IMR-90 (cell line): ENCODE measurements around the gene DCTD. TPM values are rescaled to one million over a fixed set of nuclear protein-coding genes. Genes with fewer than 3 reads are reported as not detected.

Experiments used
- ATAC-seq: fragments of 200-7000 bp; cut with Tn5 transposase; 2 replicates; pipeline ENCODE4 v1.9.1; 2020; ENCODE audit warnings: low read depth, mild to moderate bottlenecking, moderate library complexity
- BruUV-seq: library from RNA; stranded (reverse); fragments of 400-500 nt; replicated peaks from 2 replicates; lab custom pipeline; 2021; lab: Mats Ljungman, UMichigan
- CTCF ChIA-PET: fragments of 300-600 bp; formaldehyde crosslinking; extraction: SDS; loops from one replicate; lab custom pipeline; 2021; ENCODE audit warnings: antibody characterized with exemption; lab: Yijun Ruan, JAX
- POLR2A ChIA-PET: fragments of 300-600 bp; sonication (Branson Sonifier 250); formaldehyde crosslinking; loops from one replicate; lab custom pipeline; 2022; ENCODE audit warnings: antibody characterized with exemption; ENCODE audit not compliant: unreplicated experiment; lab: Charles Lee
- DNase-seq: peaks from one replicate; pipeline ENCODE4 v3.0.0; 2013
- H2AFZ ChIP-seq: replicated peaks from 2 replicates; pipeline ENCODE3; 2013; ENCODE audit warnings: low read length, mild to moderate bottlenecking; ENCODE audit not compliant: poor library complexity
- H2AK5ac ChIP-seq: 2 replicates; pipeline ENCODE4 v1.6.1; 2013; ENCODE audit warnings: low read depth, low read length, inconsistent platforms
- H2AK9ac ChIP-seq: replicated peaks from 2 replicates; pipeline ENCODE3; 2013; ENCODE audit warnings: mild to moderate bottlenecking, low read depth, low read length, moderate library complexity; ENCODE audit not compliant: poor library complexity
- H2BK120ac ChIP-seq: 2 replicates; pipeline ENCODE4 v1.6.1; 2013; ENCODE audit warnings: low read depth, low read length, inconsistent platforms
- H2BK15ac ChIP-seq: 3 replicates; pipeline ENCODE4 v1.6.1; 2013; ENCODE audit warnings: low read depth, low read length, inconsistent platforms
- H2BK20ac ChIP-seq: 2 replicates; pipeline ENCODE4 v1.6.1; 2013; ENCODE audit warnings: low read depth, mild to moderate bottlenecking, inconsistent platforms, low read length, moderate library complexity
- H2BK5ac ChIP-seq: 2 replicates; pipeline ENCODE4 v1.6.1; 2013; ENCODE audit warnings: mild to moderate bottlenecking, low read depth, low read length, inconsistent platforms; ENCODE audit not compliant: poor library complexity, severe bottlenecking
- H3K14ac ChIP-seq: replicated peaks from 2 replicates; pipeline ENCODE4 v1.6.1; 2013; ENCODE audit warnings: low read depth, low read length, inconsistent platforms
- H3K18ac ChIP-seq: 2 replicates; pipeline ENCODE4 v1.6.1; 2013; ENCODE audit warnings: low read depth, low read length, control low read depth
- H3K23ac ChIP-seq: 2 replicates; pipeline ENCODE4 v1.6.1; 2013; ENCODE audit warnings: low read depth, low read length, inconsistent platforms
- H3K27ac ChIP-seq: 2 replicates; pipeline ENCODE4 v1.5.1; 2013; ENCODE audit warnings: mild to moderate bottlenecking, control low read depth, low read length; ENCODE audit not compliant: insufficient read depth
- H3K27me3 ChIP-seq: 2 replicates; pipeline ENCODE4 v1.6.1; 2013; ENCODE audit warnings: low read length; ENCODE audit not compliant: control insufficient read depth, insufficient read depth
- H3K36me3 ChIP-seq: 2 replicates; pipeline ENCODE4 v1.6.1; 2013; ENCODE audit warnings: low read length, mixed read lengths; ENCODE audit not compliant: control insufficient read depth, insufficient read depth
- H3K4ac ChIP-seq: 2 replicates; pipeline ENCODE4 v1.6.1; 2013; ENCODE audit warnings: low read depth, low read length, inconsistent platforms
- H3K4me1 ChIP-seq: 2 replicates; pipeline ENCODE4 v1.6.1; 2013; ENCODE audit warnings: low read length, mixed read lengths; ENCODE audit not compliant: control insufficient read depth, insufficient read depth
- H3K4me2 ChIP-seq: 2 replicates; pipeline ENCODE4 v1.6.1; 2013; ENCODE audit warnings: low read depth, mild to moderate bottlenecking, control low read depth, low read length, moderate library complexity
- H3K4me3 ChIP-seq: 2 replicates; pipeline ENCODE4 v1.5.1; 2013; ENCODE audit warnings: low read depth, mild to moderate bottlenecking, control low read depth, low read length, moderate library complexity; ENCODE audit not compliant: insufficient read depth
- H3K56ac ChIP-seq: 2 replicates; pipeline ENCODE4 v1.6.1; 2013; ENCODE audit warnings: low read length, inconsistent platforms; ENCODE audit not compliant: insufficient read depth; ENCODE audit errors: extremely low read depth
- H3K79me1 ChIP-seq, 2 experiments: 2 replicates each; pipeline ENCODE4 v1.6.1; 2013; ENCODE audit warnings: low read length in 2 of 2, inconsistent platforms in 1 of 2, low read depth in 1 of 2
- H3K9ac ChIP-seq: 2 replicates; pipeline ENCODE4 v1.6.1; 2013; ENCODE audit warnings: low read depth, low read length, control low read depth
- H3K9me1 ChIP-seq: 2 replicates; pipeline ENCODE4 v1.6.1; 2013; ENCODE audit warnings: low read length, inconsistent platforms; ENCODE audit not compliant: insufficient read depth
- H3K9me3 ChIP-seq: 2 replicates; pipeline ENCODE4 v1.6.1; 2013; ENCODE audit warnings: low read length; ENCODE audit not compliant: control insufficient read depth, insufficient read depth
- H4K20me1 ChIP-seq: 2 replicates; pipeline ENCODE4 v1.6.1; 2013; ENCODE audit warnings: low read length, inconsistent platforms; ENCODE audit not compliant: insufficient read depth
- H4K5ac ChIP-seq: 2 replicates; pipeline ENCODE4 v1.6.1; 2013; ENCODE audit warnings: mild to moderate bottlenecking, low read depth, low read length, control low read depth
- H4K8ac ChIP-seq, 2 experiments: 2 replicates each; pipeline ENCODE4 v1.6.1; 2013; ENCODE audit warnings: low read depth in 2 of 2, low read length in 2 of 2, control low read depth in 1 of 2, inconsistent platforms in 1 of 2
- H4K91ac ChIP-seq: 2 replicates; pipeline ENCODE4 v1.6.1; 2013; ENCODE audit warnings: low read depth, low read length, inconsistent platforms; ENCODE audit not compliant: insufficient read depth
- BHLHE40 ChIP-seq: fragments of 150-350 bp; IDR thresholded peaks from 2 replicates; pipeline ENCODE4 v1.6.1; 2016; ENCODE audit warnings: mild to moderate bottlenecking, low read depth, low read length
- CEBPB ChIP-seq: IDR thresholded peaks from 2 replicates; pipeline ENCODE4 v1.6.1; 2012; ENCODE audit warnings: low read depth, low read length, improper control_type of control experiment
- CHD1 ChIP-seq: IDR thresholded peaks from 2 replicates; pipeline ENCODE4 v1.6.1; 2012; ENCODE audit warnings: low read depth, low read length, improper control_type of control experiment
- FOS ChIP-seq: fragments of 150-350 bp; IDR thresholded peaks from 2 replicates; pipeline ENCODE4 v1.6.1; 2016; ENCODE audit warnings: low read depth, low read length
- MAFK ChIP-seq: IDR thresholded peaks from 2 replicates; pipeline ENCODE4 v1.6.1; 2012; ENCODE audit warnings: low read depth, low read length, improper control_type of control experiment
- MAZ ChIP-seq: IDR thresholded peaks from 2 replicates; pipeline ENCODE4 v1.6.1; 2012; ENCODE audit warnings: low read depth, mild to moderate bottlenecking, low read length, improper control_type of control experiment, moderate library complexity, borderline replicate concordance
- MXI1 ChIP-seq: IDR thresholded peaks from 2 replicates; pipeline ENCODE4 v1.6.1; 2012; ENCODE audit warnings: low read depth, mild to moderate bottlenecking, low read length, moderate library complexity, borderline replicate concordance
- NFE2L2 ChIP-seq: fragments of 150-350 bp; IDR thresholded peaks from 2 replicates; pipeline ENCODE4 v1.6.1; 2016; ENCODE audit warnings: low read depth, mild to moderate bottlenecking, low read length
- POLR2A ChIP-seq: IDR thresholded peaks from 2 replicates; pipeline ENCODE4 v1.6.1; 2012; ENCODE audit warnings: mild to moderate bottlenecking, low read depth, low read length
- RAD21 ChIP-seq: IDR thresholded peaks from 2 replicates; pipeline ENCODE4 v1.6.1; 2012; ENCODE audit warnings: low read length, improper control_type of control experiment
- RCOR1 ChIP-seq: IDR thresholded peaks from 2 replicates; pipeline ENCODE4 v1.6.1; 2012; ENCODE audit warnings: mild to moderate bottlenecking, low read length, improper control_type of control experiment; ENCODE audit not compliant: insufficient replicate concordance
- RFX5 ChIP-seq: IDR thresholded peaks from 2 replicates; pipeline ENCODE4 v1.8.0; 2012; ENCODE audit warnings: low read depth, mild to moderate bottlenecking, low read length, moderate library complexity
- SMC3 ChIP-seq: fragments of 150-350 bp; IDR thresholded peaks from 2 replicates; pipeline ENCODE4 v1.6.1; 2016; ENCODE audit warnings: low read depth, mild to moderate bottlenecking, antibody characterized with exemption, low read length, moderate library complexity
- USF2 ChIP-seq: fragments of 150-350 bp; IDR thresholded peaks from 2 replicates; pipeline ENCODE4 v1.6.1; 2017; ENCODE audit warnings: mild to moderate bottlenecking, antibody characterized with exemption, low read length, low read depth
- WGBS, 2 experiments: methylation state at CpG; one replicate each; pipeline versions ENCODE4 v1.1.5 to v1.1.7; 2013; ENCODE audit warnings: missing lambda C conversion rate in 2 of 2; ENCODE audit not compliant: insufficient read length in 1 of 2; ENCODE audit errors: extremely low coverage in 2 of 2; 5-methylcytosine and 5-hydroxymethylcytosine counted together
- dilution Hi-C: fragments of 300-500 bp; cut with HindIII; formaldehyde crosslinking; loops from one replicate; pipeline ENCODE4 v1.14.3; 2018; ENCODE audit warnings: low sequenced_read_pairs; ENCODE audit not compliant: unreplicated experiment
- in situ Hi-C: fragments of 300-500 bp; cut with MboI; formaldehyde crosslinking; loops from 3 replicates; pipeline ENCODE4 v1.14.3; 2019; ENCODE audit warnings: low sequenced_read_pairs, inconsistent platforms, mixed read lengths
- intact Hi-C: fragments of 100-400 bp; cut with micrococcal nuclease; formaldehyde crosslinking; loops from 2 replicates; pipeline ENCODE4 v1.10.0; 2022
- polyA plus RNA-seq, 3 experiments: library from polyadenylated mRNA; depleted of rRNA; stranded (reverse); fragments of >200 nt; gene quantifications; 2 replicates each; pipeline ENCODE4 v1.2.3, GENCODE V29; 2012; ENCODE audit warnings: low replicate concordance in 1 of 3
- total RNA-seq: library from RNA; depleted of rRNA; stranded (reverse); fragments of >200 nt; gene quantifications from 2 replicates; pipeline ENCODE4 v1.2.3, GENCODE V29; 2012
- TF ChIP-seq, protein P1 (sequence below): fragments of 150-350 bp; IDR thresholded peaks from 2 replicates; pipeline ENCODE4 v1.6.1; 2016; ENCODE audit warnings: low read depth, mild to moderate bottlenecking, low read length, moderate library complexity, borderline replicate concordance
- TF ChIP-seq, protein P2 (sequence below): conservative IDR thresholded peaks from 2 replicates; pipeline ENCODE4 v1.5.1; 2012; ENCODE audit warnings: mild to moderate bottlenecking, low read depth, low read length, improper control_type of control experiment

Gene DCTD
- total and polyA plus RNA-seq, 2 of the 4 experiments (the other 2 are of a cell fraction) = 90.3 to 127 TPM

- no peaks in the 10 kb centered on the region for H3K36me3 ChIP-seq
- no peak overlapping the region for H2AK5ac ChIP-seq
- dilution Hi-C loops = no loop called here
- no peak overlapping the region for H4K8ac ChIP-seq
- H2BK20ac ChIP-seq = no peak overlapping the region
- no peak overlapping the region for H4K91ac ChIP-seq
- no peak overlapping the region for H2BK120ac ChIP-seq
- H3K9me3 ChIP-seq = no peaks in the 10 kb centered on the region
- no peak overlapping the region for H2AFZ ChIP-seq
- no peaks in the 10 kb centered on the region for H4K20me1 ChIP-seq
- H3K4me1 ChIP-seq = no peaks in the 10 kb centered on the region
- peak; percentile 72 for ATAC-seq
- BruUV-seq = no TSS peak
- TF ChIP-seq, protein P1, sequence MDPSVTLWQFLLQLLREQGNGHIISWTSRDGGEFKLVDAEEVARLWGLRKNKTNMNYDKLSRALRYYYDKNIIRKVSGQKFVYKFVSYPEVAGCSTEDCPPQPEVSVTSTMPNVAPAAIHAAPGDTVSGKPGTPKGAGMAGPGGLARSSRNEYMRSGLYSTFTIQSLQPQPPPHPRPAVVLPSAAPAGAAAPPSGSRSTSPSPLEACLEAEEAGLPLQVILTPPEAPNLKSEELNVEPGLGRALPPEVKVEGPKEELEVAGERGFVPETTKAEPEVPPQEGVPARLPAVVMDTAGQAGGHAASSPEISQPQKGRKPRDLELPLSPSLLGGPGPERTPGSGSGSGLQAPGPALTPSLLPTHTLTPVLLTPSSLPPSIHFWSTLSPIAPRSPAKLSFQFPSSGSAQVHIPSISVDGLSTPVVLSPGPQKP = no peak
- no peak for TF ChIP-seq RFX5
- no peak for TF ChIP-seq BHLHE40
- no peak for TF ChIP-seq FOS
- no peak for TF ChIP-seq MXI1
- no peak for TF ChIP-seq MAFK
- TF ChIP-seq CEBPB = no peak
- no peak for TF ChIP-seq RAD21
- TF ChIP-seq, protein P2, sequence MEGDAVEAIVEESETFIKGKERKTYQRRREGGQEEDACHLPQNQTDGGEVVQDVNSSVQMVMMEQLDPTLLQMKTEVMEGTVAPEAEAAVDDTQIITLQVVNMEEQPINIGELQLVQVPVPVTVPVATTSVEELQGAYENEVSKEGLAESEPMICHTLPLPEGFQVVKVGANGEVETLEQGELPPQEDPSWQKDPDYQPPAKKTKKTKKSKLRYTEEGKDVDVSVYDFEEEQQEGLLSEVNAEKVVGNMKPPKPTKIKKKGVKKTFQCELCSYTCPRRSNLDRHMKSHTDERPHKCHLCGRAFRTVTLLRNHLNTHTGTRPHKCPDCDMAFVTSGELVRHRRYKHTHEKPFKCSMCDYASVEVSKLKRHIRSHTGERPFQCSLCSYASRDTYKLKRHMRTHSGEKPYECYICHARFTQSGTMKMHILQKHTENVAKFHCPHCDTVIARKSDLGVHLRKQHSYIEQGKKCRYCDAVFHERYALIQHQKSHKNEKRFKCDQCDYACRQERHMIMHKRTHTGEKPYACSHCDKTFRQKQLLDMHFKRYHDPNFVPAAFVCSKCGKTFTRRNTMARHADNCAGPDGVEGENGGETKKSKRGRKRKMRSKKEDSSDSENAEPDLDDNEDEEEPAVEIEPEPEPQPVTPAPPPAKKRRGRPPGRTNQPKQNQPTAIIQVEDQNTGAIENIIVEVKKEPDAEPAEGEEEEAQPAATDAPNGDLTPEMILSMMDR = no peak
- no peak for TF ChIP-seq USF2
- no peak for TF ChIP-seq CHD1
- no peak for TF ChIP-seq NFE2L2
- no peak for TF ChIP-seq MAZ
- no peak for TF ChIP-seq SMC3
- TF ChIP-seq POLR2A = no peak
- no peak for TF ChIP-seq RCOR1
- no peaks in the 10 kb centered on the region for H3K79me1 ChIP-seq
- intact Hi-C loops = no loop called here
- no CpG with 5 or more reads among the region's 4 CpGs for WGBS, 2 experiments
- H2BK15ac ChIP-seq = no peak overlapping the region
- no peak overlapping the region for H2AK9ac ChIP-seq
- in situ Hi-C loops = loop anchor here (10.0 kb wide), 1 partner anchor 450 kb away; no protein-coding TSS in a partner anchor
- no peak overlapping the region for H3K23ac ChIP-seq
- H3K9ac ChIP-seq = no peak overlapping the region
- CTCF ChIA-PET = interaction anchor here (0.6 to 0.7 kb wide), 2 partner anchors 312 to 1106 kb away, joined by 3 read pairs; no protein-coding TSS in a partner anchor
- no peak overlapping the region for H4K5ac ChIP-seq
- no peak for DNase-seq
- H3K27ac ChIP-seq = no peak overlapping the region
- POLR2A ChIA-PET = no interaction called here
- no peak overlapping the region for H3K18ac ChIP-seq
- no peak overlapping the region for H2BK5ac ChIP-seq
- H3K4me2 ChIP-seq = no peak overlapping the region
- peaks cover 12% of the 10 kb centered on the region for H3K27me3 ChIP-seq
- H3K56ac ChIP-seq = no peak overlapping the region
- H3K4ac ChIP-seq = no peak overlapping the region
- H3K4me3 ChIP-seq = no peak overlapping the region
- no peaks in the 10 kb centered on the region for H3K9me1 ChIP-seq
- no peak overlapping the region for H3K14ac ChIP-seq
Measured at GRCh38 chr4:182944484-182945213, 27.5 kb upstream of the DCTD start.
